NCI-H2107 (cell line): Measurements from ENCODE around the gene NKX6-1.

Source experiments
- DNase-seq: peaks from one replicate; lab custom pipeline; 2025; lab: John Stamatoyannopoulos, UW

The NKX6-1 gene

DNA sequence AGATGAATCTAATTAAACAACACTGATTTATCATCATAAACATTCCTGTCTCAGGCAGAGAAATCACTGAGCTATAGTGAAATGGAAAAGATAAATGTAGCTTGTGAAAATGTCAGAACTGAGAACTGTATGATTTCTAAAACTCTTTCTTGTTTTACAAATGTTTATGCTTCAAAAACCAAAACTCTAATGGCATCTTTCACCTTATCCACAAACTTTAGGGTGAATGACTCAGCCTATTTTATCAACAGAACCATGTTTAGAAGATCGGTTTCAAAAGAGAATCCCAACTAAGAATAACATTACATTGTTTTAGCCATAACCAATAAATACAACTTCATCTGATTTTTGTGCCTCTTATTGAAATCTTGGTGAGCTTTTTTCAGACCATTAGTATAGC is 21.4 kb downstream of the NKX6-1 start:
- no peak for DNase-seq

DNA sequence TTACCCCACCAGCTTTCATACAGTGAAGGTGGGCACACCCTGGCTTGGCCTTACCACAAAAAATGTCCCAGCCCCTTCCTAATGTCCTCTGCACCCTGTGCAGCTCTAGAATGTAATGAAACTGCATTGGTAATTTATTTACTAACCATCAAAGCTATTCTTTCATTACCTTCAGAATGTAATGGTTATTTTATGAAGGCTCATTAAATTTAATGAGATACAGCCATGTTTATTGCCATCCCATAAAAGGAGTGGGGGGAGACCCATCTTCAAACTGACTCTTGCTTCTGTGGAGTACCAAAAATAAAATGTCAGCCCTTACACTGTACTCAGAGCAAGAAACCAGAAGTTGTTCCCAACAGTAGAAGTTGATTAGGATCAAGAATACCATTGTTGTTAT is 25.0 kb downstream of the NKX6-1 start:
- no peak for DNase-seq

- DNase-seq = no peak
These were observed 26.9 kb downstream of the NKX6-1 start for GRCh38 chr4:84472154-84472553.

DNA sequence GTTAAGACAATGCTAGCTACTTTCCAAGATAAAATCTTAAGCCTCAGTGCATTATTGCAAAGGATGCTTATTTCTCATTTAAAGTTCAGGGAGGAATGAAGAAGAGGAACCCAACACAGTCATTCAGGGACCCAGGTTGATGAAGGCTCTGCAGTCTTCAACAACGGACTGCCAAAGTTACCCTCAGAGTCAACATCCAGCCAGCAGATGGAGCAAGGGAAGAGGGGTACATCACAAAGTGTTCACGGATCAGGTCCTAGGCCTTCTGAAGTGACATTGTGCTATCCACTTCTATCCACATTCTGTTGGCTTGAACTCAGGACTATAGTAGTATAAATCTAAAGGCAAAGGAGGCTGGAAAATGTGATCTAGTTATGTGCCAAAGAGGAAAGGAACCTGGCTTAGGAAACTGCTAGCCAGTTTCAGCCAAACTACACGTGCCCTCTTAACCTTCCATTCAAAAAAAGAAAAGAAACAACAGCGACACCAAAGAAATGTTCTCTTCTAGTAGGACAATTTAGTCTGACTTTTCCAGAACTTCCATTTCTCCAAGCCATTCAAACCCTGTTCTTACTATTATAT is 28.8 kb downstream of the NKX6-1 start:
- DNase-seq = no peak

- DNase-seq = no peak
These were observed 31.5 kb downstream of the NKX6-1 start for GRCh38 chr4:84467601-84468000.

DNA sequence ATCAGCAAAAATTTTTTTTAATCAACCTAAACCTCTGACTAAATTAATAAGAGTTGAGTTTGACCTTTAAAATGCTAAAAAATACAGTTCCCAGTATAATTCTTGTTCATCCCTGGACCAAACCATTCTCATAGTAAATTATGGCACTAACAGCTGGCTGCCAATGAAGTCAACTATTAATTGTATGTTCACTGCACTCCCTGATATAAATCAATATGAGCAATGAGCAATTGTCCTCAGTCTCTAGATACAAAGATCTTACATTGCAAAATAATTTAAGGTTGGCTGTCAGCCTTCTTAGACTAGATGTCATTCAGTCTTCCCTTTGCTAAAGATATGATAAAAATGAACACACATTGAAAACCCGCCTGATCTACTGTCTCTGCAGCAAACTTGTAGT is 39.3 kb downstream of the NKX6-1 start:
- DNase-seq = no peak

- DNase-seq = no peak
These were observed 42.9 kb downstream of the NKX6-1 start for GRCh38 chr4:84456157-84456556.

GRCh38 chr4:84455697-84456096 is 43.4 kb downstream of the NKX6-1 start:
- no peak for DNase-seq

- no peak for DNase-seq
These were observed 47.5 kb downstream of the NKX6-1 start for GRCh38 chr4:84451546-84451945.

DNA sequence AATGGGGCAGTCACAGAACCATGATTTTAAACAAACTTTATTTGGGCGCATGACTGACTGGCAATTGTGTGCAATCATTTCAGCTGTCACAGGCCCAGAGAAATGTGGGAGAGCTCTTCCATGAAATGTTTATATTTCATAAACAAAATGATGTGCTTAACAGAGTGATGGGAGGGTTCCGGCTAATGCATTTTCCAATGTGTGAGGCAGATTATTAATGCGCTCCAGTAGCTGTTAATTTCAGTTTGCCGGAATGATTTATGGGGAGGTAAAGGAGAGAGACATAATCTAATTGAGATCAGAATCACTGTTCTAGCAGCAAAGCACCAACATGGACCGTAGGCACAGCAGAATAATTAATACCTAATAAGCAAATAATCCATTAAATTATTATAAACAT is 55.6 kb downstream of the NKX6-1 start:
- DNase-seq = no peak

- no peak for DNase-seq
These were observed 56.3 kb downstream of the NKX6-1 start for GRCh38 chr4:84442778-84443177.
